Skeletal muscle satellite cell (primary cell): Measurements from ENCODE around the gene PLCG1.
A peak's percentile ranks its signal among the peaks of the same experiment; 100 is the strongest.

ENCODE experiments used
- H3K27me3 ChIP-seq: 2 replicates; pipeline ENCODE4 v1.7.0; 2013; ENCODE audit warnings: low read length; ENCODE audit not compliant: control insufficient read depth, insufficient read depth
- H3K36me3 ChIP-seq: 2 replicates; pipeline ENCODE4 v1.7.0; 2013; ENCODE audit warnings: mild to moderate bottlenecking, control low read depth, low read length; ENCODE audit not compliant: insufficient read depth
- H3K4me1 ChIP-seq: 2 replicates; pipeline ENCODE4 v1.7.0; 2013; ENCODE audit warnings: low read length; ENCODE audit not compliant: control insufficient read depth, insufficient read depth
- H3K4me2 ChIP-seq: 2 replicates; pipeline ENCODE4 v1.7.0; 2013; ENCODE audit warnings: mild to moderate bottlenecking, low read length
- H3K4me3 ChIP-seq: 2 replicates; pipeline ENCODE4 v1.7.0; 2013; ENCODE audit warnings: low read length
- H3K9ac ChIP-seq: 2 replicates; pipeline ENCODE4 v1.7.0; 2013; ENCODE audit warnings: mild to moderate bottlenecking, low read depth, low read length, moderate library complexity
- H3K9me3 ChIP-seq: replicated peaks from 2 replicates; pipeline ENCODE4 v1.7.0; 2013; ENCODE audit warnings: mild to moderate bottlenecking, control low read depth, low read length

Gene PLCG1

DNA sequence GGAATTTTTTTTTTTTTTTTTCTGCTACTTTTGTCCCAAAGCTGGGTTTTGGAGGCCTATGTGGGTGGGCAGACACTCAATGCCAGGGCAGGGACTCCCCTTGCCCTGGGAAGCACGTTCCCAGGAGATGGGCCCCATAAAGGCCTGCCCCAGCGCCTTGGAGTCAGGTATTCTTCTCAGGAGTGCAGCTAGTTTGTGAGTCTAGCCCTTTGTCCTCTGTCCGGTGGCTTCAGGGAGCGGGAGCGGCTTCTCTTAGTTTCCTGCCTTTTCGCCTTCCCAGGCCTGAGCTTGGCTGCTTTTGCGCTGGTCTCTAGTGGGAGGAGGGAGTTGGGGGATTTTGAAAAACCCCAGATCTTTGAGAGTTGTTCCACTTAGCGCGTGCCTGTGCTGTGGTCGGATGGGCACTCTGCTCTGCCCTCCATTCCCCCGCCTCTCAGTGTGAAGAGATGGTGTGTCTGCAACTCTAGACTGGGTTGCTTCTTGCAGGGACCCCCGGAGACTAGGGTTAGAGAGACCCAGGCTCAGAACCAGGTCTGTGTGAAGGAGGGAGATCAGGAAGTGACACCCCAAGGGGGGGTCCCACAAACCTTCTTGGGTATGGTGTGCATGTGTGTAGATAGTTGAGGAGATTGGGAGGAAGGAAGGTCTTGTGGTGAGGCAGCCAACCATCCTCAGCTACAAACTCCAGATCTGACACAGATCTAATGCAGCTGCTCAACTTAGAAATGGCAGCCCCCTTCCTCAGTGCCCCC is 1.3 kb downstream of the PLCG1 start:
- H3K36me3 ChIP-seq, result peaks cover 8% of the 10 kb centered on the region
- H3K27me3 ChIP-seq, result no peaks in the 10 kb centered on the region
- H3K4me1 ChIP-seq, result peaks cover 44% of the 10 kb centered on the region
- H3K9ac ChIP-seq, result peak overlapping the region; percentile 96
- H3K4me3 ChIP-seq, result peak overlapping the region; percentile 94
- no peaks in the 10 kb centered on the region for H3K9me3 ChIP-seq
- H3K4me2 ChIP-seq, result peak overlapping the region; percentile 95

DNA sequence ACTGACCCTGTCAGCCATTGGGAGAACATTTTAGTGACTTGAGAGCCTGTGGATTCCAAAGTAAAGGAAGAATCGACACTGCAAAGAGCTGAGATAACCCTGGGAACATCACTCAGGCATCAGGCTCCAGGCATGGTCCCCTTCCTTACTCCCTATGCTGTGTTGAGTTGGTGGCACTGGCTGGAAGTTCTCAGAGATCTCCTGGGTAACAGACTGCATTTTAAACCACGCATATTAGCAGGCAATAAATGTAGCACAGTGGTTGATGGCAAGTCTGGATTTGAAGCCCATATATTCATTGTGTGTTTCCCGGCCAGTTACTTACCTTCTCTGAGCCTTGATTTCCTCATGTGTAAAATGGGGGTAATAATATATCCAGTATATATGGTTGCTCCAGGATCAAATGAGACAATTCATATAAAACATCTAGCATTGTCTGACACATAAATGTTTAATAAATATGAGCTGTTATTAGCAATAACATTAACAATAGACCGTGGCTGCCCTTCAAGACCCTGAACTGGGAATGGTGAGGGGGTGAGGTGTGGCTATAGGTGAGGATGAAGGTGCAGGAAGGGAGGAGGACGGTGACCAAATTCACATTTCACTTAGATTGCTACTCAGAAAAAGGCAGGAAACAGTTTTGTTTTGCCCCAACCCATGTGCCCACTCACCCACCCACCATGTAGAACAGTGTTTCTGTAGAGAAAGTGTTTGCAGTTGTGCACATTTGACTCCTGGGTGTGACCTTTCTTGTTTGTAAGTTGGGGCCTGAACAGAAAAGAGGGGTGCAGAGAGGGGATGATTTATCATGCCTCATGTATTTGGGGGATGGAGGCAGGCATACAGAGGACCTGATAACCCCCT is 2.1 kb downstream of the PLCG1 start:
- no peaks in the 10 kb centered on the region for H3K9me3 ChIP-seq
- H3K4me1 ChIP-seq, result peaks cover 38% of the 10 kb centered on the region
- H3K36me3 ChIP-seq, result peaks cover 8% of the 10 kb centered on the region
- H3K9ac ChIP-seq, result peak overlapping the region; percentile 96
- H3K27me3 ChIP-seq, result no peaks in the 10 kb centered on the region
- peak overlapping the region; percentile 95 for H3K4me2 ChIP-seq
- H3K4me3 ChIP-seq, result peak overlapping the region; percentile 94

DNA sequence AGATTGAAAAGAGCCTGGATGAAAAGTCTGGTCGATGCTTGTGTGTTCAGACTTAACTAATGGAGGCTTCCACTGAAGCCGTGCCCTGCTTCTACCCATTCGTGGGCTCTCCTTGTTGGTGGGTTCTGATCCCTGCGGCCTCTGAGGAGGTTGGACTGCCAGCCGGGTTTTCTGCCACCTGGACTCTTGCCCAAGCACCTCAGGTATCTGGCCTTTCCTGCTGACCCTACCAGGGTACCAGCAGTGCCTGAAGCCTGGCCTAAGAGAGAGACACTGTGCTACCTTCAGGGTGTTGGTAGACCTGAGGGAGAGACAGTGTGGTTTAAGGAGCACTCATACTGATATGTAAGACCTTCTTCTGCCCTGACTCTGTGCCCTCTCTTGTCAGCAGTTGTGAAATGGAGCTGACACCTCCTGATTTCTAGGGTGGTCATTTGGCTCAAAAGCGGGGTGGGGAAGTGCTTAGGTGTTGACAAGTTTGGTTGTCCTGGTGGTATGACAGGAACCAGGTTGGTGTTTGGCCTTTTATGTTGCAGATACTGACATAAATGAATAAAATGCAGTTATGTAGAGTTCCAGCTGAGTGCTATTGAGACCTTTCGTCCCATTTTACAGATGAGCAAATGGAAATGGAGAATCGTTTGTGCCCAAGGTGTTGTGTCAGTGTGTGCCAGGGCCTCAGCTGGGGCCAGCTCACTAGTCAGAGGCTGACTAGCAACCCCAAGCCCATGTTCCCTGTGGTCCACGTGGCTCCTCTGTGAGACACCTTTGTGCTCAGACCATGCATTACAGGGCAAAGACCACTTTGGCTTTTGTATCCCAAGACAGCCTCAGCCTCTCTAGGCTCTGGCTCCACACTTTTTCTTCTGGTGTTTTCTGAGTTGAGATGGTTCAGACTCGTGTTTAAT is 3.1 kb downstream of the PLCG1 start:
- no peaks in the 10 kb centered on the region for H3K27me3 ChIP-seq
- peaks cover 8% of the 10 kb centered on the region for H3K36me3 ChIP-seq
- H3K9me3 ChIP-seq, result no peaks in the 10 kb centered on the region
- H3K4me2 ChIP-seq, result peak overlapping the region; percentile 95
- H3K9ac ChIP-seq, result peak overlapping the region; percentile 31
- peak overlapping the region; percentile 94 for H3K4me3 ChIP-seq
- peaks cover 41% of the 10 kb centered on the region for H3K4me1 ChIP-seq

DNA sequence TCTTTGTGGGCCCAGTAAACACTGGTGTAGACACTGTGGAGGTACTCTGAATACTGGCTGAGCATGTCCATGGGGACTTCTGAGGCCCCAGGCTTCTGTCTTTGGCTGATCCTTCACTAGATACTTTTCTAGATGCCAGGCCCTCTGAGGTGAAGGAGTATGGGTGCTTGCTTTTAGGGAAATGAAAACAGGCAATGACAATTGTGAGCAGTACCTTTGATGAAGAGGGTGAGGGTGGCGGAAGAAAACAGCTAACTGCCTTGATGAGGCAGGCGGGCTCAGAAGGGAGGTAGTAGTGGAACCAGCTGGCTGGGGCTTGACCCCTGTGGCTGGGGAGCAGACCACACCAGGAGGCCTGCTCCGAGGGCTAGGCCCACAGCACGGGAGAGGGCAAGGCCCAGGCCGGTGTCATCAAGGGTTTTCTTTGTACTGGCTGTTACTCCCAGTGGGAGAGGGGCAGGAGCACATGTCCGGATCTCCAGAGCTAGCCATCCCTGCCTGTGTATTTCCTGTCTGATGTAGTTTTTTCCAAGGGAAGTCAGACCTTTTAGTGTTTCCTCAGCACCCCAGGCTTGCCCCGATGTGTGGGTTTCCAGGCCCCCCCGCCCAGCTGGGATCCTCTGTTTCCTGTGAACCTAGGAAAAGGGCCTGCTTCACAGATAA is 3.9 kb downstream of the PLCG1 start:
- Histone ChIP-seq H3K36me3 (peaks cover 8% of the 10 kb centered on the region), H3K9ac (peak overlapping the region; percentile 31), H3K4me2 (peak overlapping the region; percentile 95), H3K4me3 (peak overlapping the region; percentile 94), H3K4me1 (peaks cover 47% of the 10 kb centered on the region), H3K9me3 (no peaks in the 10 kb centered on the region), H3K27me3 (no peaks in the 10 kb centered on the region)

DNA sequence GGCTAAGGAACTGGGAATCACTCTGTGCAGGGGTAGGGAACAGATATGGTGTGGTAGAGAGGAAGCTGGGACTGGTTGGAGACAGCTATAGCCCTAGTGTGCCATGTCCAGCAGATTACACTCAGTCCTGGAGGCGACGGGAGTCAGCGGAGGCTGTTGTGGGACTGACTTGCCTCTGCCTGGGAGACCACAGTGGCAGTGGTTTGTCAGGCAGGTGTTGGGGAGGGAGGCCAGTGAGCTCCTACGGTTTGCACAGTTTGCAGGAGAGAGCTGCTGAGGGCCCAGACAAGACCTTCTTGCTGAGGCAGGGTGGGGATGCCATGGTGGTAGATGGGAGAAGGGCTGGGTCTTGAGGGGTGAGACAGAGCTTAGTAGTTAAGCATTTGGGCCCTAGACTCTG is 4.9 kb downstream of the PLCG1 start:
- H3K4me3 ChIP-seq, result no peak overlapping the region
- no peaks in the 10 kb centered on the region for H3K27me3 ChIP-seq
- H3K9ac ChIP-seq, result no peak overlapping the region
- H3K9me3 ChIP-seq, result no peaks in the 10 kb centered on the region
- H3K36me3 ChIP-seq, result peaks cover 8% of the 10 kb centered on the region
- H3K4me1 ChIP-seq, result peaks cover 46% of the 10 kb centered on the region
- no peak overlapping the region for H3K4me2 ChIP-seq

DNA sequence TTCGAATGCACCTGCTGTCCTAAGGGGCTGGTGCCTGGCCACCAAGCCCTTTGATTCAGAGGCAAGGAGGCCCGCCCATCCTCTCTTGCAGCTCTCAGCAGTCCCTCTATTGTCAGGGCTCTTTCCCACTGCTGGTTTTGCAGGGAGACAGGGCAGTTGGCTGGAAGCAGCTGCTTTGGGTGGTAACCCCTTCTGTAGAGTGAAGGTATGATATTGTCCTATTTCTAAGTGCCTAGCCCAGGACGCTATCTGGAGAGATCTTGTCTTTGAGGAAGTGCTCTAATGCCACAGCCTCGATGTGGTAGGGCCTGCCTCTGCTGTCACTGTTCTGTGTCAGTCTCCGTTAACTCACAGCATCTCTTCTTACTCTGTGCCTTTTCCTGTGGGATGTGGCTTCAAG is 5.6 kb downstream of the PLCG1 start:
- H3K4me1 ChIP-seq, result peaks cover 48% of the 10 kb centered on the region
- no peak overlapping the region for H3K4me3 ChIP-seq
- peaks cover 8% of the 10 kb centered on the region for H3K36me3 ChIP-seq
- no peaks in the 10 kb centered on the region for H3K9me3 ChIP-seq
- no peaks in the 10 kb centered on the region for H3K27me3 ChIP-seq
- H3K4me2 ChIP-seq, result no peak overlapping the region
- no peak overlapping the region for H3K9ac ChIP-seq

DNA sequence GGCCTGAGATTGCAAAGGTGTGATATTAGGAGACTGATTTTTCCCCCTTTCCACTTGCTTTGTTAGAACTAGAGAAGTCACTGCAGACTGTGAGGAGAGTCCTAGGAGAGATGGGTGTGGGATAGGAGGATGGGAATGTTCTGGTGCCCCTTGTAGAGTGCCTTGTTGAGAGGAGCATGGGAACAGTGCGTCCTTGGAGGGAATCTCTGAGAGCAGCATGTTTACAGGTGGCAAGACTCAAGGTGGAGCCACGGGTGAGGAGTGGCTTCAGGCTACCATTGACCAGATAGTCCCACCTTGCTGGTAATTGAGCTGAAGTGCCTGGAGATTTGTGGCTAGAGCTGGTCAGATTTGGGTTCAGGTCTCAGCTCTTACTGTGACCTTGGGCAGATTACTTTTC is 6.0 kb downstream of the PLCG1 start:
- H3K4me1 ChIP-seq, result peaks cover 52% of the 10 kb centered on the region
- no peaks in the 10 kb centered on the region for H3K27me3 ChIP-seq
- H3K4me2 ChIP-seq, result no peak overlapping the region
- peaks cover 8% of the 10 kb centered on the region for H3K36me3 ChIP-seq
- H3K9me3 ChIP-seq, result no peaks in the 10 kb centered on the region
- H3K4me3 ChIP-seq, result no peak overlapping the region
- no peak overlapping the region for H3K9ac ChIP-seq

DNA sequence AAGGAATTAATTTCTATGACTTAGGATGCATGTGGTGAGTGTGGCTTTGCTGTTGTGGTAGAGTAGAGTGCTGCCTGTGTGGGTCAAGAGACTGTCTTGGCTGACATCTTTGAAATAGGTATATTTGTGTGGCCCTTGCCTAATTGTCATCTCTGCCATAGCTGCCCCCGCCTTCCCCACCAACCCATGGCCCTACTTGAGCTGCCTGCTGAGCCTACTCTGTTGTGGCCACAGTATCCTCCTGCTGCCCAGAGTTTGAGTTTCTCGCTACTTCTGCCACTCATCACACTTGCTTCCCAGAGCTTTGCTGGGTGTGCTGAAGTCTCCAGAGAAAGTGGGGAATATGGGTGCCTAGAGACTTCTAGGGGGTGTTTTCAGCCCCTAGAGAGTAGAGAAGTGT is 8.0 kb downstream of the PLCG1 start:
- H3K4me2 ChIP-seq, result no peak overlapping the region
- no peaks in the 10 kb centered on the region for H3K27me3 ChIP-seq
- no peak overlapping the region for H3K4me3 ChIP-seq
- no peaks in the 10 kb centered on the region for H3K9me3 ChIP-seq
- H3K9ac ChIP-seq, result no peak overlapping the region
- H3K36me3 ChIP-seq, result peaks cover 3% of the 10 kb centered on the region
- peaks cover 47% of the 10 kb centered on the region for H3K4me1 ChIP-seq

DNA sequence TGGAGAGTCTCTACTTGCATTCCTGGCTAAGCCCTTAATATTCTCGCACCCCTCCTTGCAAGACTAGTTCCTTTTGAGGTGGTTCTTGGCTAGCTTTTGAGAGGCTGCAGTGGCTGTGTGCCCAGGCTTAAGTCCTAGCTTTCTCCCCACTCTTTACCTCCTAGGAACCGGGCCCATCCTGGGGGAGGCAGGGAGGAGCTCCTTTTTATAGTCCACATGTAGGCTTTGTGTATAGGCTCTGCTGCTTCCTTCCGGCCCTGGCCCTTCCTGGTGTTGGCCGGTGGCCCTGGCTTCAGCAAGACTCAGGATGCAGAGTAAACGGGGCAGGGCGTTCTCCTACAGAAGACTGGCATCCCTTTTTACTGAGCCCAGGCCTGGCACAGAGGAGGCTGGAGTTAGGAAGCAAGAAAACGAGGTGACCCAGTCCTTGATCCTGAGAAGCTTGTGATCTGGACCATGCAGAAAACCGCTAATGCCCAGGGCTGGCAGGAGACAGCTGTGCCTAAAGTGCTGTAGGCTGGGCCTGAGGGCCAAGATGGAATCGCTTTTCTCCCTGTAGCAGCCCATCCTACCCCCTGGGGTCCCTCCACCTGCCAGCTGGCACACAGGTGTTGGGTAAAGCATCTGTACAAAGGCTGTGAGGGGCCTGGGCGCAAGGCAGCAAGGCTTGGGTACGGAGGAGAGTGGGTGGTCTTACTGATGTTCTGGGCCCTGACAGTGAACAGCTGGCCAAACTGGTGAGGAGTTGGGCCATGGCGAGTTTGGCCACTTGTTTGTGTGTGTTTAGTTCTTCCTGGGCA is 8.7 kb downstream of the PLCG1 start:
- H3K4me3 ChIP-seq, result no peak overlapping the region
- no peaks in the 10 kb centered on the region for H3K36me3 ChIP-seq
- no peak overlapping the region for H3K9ac ChIP-seq
- H3K4me1 ChIP-seq, result peaks cover 47% of the 10 kb centered on the region
- no peak overlapping the region for H3K4me2 ChIP-seq
- H3K9me3 ChIP-seq, result no peaks in the 10 kb centered on the region
- H3K27me3 ChIP-seq, result no peaks in the 10 kb centered on the region

DNA sequence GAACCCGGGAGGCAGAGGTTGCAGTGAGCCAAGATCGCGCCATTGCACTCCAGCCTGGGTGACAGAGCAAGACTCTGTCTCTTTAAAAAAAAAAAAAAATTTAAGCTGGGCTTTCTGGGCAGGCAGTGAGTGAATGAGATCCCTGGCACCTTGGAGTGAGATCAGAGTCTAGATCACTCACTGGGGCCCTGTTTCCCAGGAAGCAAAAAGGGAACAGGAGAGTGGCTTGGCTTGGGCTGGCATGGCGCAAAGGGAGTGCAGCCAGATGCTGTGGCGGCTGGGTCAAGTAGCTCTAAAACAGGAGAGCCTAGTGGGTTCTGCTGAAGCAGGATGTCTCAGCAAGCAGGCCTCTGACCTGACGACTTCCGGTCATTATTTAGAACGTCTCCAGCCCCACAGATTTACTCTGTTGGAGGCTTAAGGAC is 10.4 kb downstream of the PLCG1 start:
- Histone ChIP-seq H3K9me3 (no peaks in the 10 kb centered on the region), H3K4me1 (peaks cover 42% of the 10 kb centered on the region), H3K4me2 (no peak overlapping the region), H3K4me3 (no peak overlapping the region), H3K36me3 (no peaks in the 10 kb centered on the region), H3K27me3 (no peaks in the 10 kb centered on the region), H3K9ac (no peak overlapping the region)
